Retinal pigment epithelial cell (primary cell): ENCODE data around the gene PEBP1.

Experiments used
- DNase-seq: peaks from one replicate; pipeline ENCODE4 v3.0.0-alpha.2; 2010; ENCODE audit warnings: low read depth
- H3K4me3 ChIP-seq: 2 replicates; pipeline ENCODE4 v1.5.1; 2011; ENCODE audit warnings: mild to moderate bottlenecking, low read length, control low read depth, moderate library complexity
- TF ChIP-seq, protein P1 (sequence below): conservative IDR thresholded peaks from 2 replicates; pipeline ENCODE4 v1.5.1; 2011; ENCODE audit warnings: low read depth, low read length, control low read depth, inconsistent platforms

PEBP1 gene

DNA sequence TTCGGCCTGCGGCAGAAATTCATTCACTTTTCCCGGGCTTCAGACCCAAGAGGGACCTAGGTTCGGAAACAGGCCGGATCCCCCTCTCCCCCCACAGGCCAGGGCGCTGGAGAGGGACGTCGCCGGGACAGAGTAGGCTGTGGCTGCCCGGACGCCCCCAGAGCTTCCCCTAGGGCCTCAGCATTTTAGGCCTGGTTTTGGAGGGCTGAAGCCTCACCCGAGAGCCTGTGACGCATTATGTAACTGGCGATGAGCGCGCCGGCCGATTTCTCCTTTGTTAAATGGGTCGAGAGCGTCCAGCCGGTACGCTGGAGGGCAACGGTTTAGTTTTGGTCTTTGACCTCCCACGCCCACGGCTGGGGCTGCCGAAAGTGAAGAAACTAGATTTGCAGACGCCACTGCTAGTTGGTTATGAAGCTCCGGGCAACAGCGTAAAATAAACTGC lies 657 bp downstream of the PEBP1 start:
- TF ChIP-seq, protein P1, sequence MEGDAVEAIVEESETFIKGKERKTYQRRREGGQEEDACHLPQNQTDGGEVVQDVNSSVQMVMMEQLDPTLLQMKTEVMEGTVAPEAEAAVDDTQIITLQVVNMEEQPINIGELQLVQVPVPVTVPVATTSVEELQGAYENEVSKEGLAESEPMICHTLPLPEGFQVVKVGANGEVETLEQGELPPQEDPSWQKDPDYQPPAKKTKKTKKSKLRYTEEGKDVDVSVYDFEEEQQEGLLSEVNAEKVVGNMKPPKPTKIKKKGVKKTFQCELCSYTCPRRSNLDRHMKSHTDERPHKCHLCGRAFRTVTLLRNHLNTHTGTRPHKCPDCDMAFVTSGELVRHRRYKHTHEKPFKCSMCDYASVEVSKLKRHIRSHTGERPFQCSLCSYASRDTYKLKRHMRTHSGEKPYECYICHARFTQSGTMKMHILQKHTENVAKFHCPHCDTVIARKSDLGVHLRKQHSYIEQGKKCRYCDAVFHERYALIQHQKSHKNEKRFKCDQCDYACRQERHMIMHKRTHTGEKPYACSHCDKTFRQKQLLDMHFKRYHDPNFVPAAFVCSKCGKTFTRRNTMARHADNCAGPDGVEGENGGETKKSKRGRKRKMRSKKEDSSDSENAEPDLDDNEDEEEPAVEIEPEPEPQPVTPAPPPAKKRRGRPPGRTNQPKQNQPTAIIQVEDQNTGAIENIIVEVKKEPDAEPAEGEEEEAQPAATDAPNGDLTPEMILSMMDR, result no peak
- no peak for DNase-seq
- peak overlapping the region; percentile 84 for H3K4me3 ChIP-seq

DNA sequence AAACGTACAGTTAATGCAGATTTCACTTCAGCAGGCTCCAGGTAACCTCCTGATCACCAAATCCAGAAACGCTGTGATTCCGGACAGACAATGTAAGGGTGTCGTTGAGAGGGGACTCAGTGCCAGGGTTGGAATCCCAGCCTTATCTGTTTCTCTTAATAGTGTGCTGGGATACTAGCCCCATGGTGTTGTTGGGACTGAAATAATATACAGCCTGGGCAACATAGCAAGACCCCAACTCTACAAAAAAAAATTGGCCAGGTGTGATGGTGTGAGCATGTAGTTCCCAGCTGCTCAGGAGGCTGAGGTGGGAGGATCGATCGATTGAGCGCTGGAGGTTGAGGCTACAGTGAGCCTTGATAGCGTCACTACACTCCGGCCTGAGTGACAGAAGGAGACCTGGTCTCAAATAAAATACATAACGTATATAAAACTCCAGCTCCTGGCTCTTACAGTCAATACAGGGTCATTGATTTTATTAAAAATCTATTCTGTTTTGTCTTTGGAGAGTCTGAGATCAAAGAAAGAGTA lies 1.3 kb downstream of the PEBP1 start:
- peak overlapping the region; percentile 84 for H3K4me3 ChIP-seq
- TF ChIP-seq, protein P1, result no peak
- DNase-seq, result no peak

DNA sequence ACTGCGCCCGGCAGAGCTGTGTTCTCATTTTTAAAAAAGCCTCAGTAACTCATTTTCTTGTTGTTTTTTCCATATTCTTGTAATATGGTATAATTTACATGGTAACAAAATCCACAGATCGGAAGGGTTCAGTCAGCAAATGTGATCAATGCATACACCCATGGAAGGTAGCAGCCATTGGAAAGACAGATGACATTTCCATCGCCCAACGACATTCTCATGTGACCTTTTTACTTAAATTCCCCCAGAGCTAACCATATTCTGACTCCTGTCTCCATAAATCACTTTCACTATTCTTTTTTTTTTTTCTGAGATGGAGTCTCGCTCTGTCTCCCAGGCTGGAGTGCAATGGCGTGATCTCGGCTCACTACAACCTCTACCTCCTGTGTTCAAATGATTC lies 4.9 kb downstream of the PEBP1 start:
- no peak overlapping the region for H3K4me3 ChIP-seq
- DNase-seq, result no peak
- TF ChIP-seq, protein P1, result no peak

DNA sequence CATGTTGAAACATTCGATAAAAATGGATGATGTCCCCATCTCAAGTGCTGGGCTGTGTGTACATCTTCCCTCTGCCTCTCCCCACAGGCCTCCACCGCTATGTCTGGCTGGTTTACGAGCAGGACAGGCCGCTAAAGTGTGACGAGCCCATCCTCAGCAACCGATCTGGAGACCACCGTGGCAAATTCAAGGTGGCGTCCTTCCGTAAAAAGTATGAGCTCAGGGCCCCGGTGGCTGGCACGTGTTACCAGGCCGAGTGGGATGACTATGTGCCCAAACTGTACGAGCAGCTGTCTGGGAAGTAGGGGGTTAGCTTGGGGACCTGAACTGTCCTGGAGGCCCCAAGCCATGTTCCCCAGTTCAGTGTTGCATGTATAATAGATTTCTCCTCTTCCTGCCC lies 8.6 kb downstream of the PEBP1 start:
- TF ChIP-seq, protein P1, result no peak
- H3K4me3 ChIP-seq, result no peak overlapping the region
- no peak for DNase-seq

DNA sequence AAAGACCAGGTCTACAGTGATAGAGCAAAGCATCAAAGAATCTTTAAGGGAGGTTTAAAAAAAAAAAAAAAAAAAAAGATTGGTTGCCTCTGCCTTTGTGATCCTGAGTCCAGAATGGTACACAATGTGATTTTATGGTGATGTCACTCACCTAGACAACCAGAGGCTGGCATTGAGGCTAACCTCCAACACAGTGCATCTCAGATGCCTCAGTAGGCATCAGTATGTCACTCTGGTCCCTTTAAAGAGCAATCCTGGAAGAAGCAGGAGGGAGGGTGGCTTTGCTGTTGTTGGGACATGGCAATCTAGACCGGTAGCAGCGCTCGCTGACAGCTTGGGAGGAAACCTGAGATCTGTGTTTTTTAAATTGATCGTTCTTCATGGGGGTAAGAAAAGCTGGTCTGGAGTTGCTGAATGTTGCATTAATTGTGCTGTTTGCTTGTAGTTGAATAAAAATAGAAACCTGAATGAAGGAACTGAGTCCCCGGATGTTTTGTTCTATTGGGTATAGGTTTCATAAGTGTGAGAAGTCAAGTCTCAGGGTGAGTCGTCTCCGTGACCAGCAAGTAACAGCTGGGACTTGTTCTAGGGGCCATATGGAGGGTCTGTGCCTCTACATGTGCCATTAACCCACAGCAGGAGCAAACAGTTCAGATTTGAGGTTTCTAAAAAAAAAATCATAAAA lies 9.3 kb downstream of the PEBP1 start:
- DNase-seq, result no peak
- TF ChIP-seq, protein P1, result no peak
- no peak overlapping the region for H3K4me3 ChIP-seq

DNA sequence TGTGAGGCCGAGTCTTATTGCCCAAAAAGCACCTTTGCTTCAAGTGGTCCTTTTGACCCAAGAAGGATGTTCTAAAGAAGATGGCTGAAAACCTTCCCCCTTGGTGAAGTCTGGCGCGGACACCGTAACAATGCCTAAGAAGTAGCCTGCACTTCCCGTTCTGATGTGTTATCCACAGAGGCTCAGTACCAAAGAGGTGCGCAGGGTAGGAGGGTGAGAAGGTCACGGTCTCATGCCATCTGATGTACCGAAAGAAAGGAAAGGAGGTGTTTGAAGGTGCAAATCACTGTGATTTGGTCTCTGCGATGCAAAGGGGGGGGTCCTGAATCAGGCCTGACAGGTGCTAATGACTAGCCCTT lies 9.9 kb downstream of the PEBP1 start:
- TF ChIP-seq, protein P1, result no peak
- DNase-seq, result no peak
- H3K4me3 ChIP-seq, result no peak overlapping the region

DNA sequence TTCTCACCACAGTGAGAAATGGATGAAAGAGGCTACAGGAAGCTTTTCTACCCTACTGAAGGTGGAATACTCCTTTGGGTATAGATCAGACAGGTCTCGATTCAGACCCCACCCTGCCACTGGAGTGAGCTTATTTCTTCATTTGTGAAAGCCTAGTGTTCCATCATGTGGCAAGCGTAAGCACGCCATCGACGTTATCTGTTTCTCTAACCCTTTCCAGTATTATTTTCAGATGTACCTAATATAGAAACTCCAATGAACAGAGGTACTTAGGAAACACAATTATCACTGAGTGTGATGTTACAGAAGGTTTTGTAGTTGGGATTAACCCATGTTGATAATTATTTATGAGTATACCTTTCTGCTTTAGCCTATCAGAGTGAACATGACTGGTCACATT lies 12.4 kb downstream of the PEBP1 start:
- H3K4me3 ChIP-seq, result no peak overlapping the region
- DNase-seq, result no peak
- TF ChIP-seq, protein P1, result no peak
